T47D (cell line): Measurements from ENCODE around the gene CHD2.

ENCODE experiments used
- DNase-seq, 2 experiments: peaks; one replicate each; pipeline versions ENCODE4 v3.0.0 to v3.0.0-alpha.2; 2011 to 2012; ENCODE audit warnings: low read depth in 1 of 2, low spot score in 1 of 2
- JUND ChIP-seq: IDR thresholded peaks from 2 replicates; pipeline ENCODE4 v1.6.1; 2012; ENCODE audit warnings: low read depth
- in situ Hi-C: cut with HindIII; loops from 2 replicates; pipeline ENCODE4 v1.10.0; 2016; ENCODE audit warnings: low sequenced_read_pairs, low pct_unique_long_range_greater_than_20kb

Gene CHD2

GRCh38 chr15:92903966-92904721, 4.0 kb downstream of the CHD2 start:
- in situ Hi-C loops: no loop called here
- peak; percentile 58 to 98 for DNase-seq
- TF ChIP-seq JUND: peak; percentile 37; the same call in 1 of the 2 replicates

- in situ Hi-C loops: no loop called here
- TF ChIP-seq JUND: 0 out of 2 replicates have a peak, but pooled peaks have one; percentile 0
- no peak for DNase-seq
Observed at GRCh38 chr15:92904722-92905571, 4.8 kb downstream of the CHD2 start.

- no peak for TF ChIP-seq JUND
- in situ Hi-C loops: no loop called here
- DNase-seq: no peak
Observed at GRCh38 chr15:92906020-92906419, 5.9 kb downstream of the CHD2 start.

DNA sequence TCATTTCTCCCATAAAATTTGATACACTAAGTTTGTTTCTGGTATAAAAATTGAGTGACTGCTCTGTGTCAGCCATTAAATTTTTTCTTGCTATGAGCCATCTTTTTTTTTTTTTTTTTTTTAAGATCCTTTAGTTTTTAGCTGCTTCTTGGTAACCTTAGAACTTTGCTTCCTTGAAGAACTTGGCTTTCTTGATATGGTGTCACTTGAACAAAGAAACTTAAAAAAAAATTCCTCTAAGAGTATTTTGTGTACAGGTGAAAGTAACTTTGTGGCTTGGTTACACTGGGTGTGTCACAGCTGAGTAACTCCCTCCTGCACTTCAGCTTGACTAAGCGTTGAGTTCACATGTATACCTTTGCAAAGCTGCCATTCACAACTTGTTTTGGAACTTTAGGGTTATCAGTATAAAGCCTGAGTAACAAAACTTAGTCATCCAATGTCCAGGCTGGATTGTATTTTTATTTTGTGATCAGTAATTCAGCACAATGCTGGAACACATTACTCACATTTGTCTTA, 6.5 kb downstream of the CHD2 start:
- in situ Hi-C loops: no loop called here
- TF ChIP-seq JUND: no peak
- DNase-seq: no peak

DNA sequence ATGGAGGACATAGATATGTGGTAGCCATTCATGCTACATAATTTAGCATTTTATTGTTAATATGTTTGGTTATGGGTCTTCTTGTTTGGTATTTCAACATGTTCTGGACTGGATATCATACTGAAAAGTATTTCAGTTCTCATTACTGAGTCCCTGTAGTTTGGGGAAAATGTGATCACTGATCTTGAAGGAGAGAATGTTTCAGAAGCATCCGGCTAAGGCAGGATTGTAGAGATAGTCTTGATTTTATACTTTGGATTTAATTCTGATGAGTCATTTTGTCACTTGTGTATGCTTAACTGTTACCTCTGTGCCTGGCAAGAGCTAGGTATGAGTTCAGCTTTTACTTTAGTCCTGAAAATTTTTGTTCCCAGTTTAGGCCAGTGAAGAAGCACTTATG, 7.1 kb downstream of the CHD2 start:
- no peak for TF ChIP-seq JUND
- DNase-seq: no peak
- in situ Hi-C loops: no loop called here

GRCh38 chr15:92907896-92908712, 8.0 kb downstream of the CHD2 start:
- no peak for TF ChIP-seq JUND
- in situ Hi-C loops: no loop called here

DNA sequence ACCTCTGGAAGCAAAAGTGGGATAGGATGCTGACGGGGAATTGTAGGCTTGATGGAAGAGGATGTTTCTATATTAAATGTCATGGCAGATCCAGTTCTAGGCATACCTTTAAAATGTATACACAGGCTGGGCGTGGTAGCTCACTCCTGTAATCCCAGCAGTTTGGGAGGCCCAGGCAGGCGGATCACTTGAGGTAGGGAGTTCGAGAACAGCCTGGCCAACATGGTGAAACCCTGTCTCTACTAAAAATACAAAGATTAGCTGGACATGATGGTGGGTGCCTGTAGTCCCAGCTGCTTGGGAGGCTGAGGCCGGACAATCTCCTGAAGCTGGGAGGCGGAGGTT, 8.6 kb downstream of the CHD2 start:
- no peak for DNase-seq
- no peak for TF ChIP-seq JUND
- in situ Hi-C loops: no loop called here

More at GRCh38 chr15:92907896-92908712, 8.0 kb downstream of the CHD2 start:
- DNase-seq: no peak

GRCh38 chr15:92909136-92909781, 9.1 kb downstream of the CHD2 start:
- TF ChIP-seq JUND: no peak
- in situ Hi-C loops: no loop called here
- no peak for DNase-seq

DNA sequence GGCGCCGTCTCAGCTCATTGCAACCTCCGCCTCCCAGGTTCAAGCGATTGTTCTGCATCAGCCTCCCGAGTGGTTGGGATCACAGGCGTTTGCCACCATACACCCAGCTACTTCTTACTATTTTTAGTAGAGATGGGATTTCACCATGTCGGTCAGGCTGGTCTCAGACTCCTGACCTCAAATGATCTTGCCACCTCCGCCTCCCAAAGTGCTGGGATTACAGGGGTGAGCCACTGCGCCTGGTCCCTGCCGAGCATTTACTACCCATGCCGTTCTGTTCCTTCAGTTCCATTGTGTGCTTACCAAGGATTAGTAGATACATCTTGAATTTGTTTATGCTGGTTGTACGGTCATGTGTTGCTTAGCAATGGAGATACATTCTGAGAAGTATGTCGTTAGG, 10.3 kb downstream of the CHD2 start:
- TF ChIP-seq JUND: no peak
- in situ Hi-C loops: no loop called here
- DNase-seq: no peak

DNA sequence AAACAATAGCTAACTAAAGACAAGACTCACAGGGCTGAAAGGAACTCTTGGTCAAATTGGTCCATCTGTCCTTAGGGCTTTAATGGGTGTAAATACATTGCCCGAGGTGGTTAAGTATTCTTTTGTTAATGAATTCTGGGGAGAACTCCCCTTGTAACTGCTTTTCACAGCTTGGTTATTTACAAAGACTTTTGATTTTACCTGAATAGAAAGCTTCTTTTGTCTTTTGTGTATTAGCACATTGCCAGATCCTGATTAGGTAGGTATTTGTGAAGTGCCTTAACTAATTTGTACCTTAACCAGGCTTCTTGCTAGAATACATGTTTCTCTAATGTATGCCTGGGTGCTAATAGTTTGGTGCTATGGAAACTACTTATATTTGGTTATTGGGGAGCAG, 14.0 kb downstream of the CHD2 start:
- in situ Hi-C loops: no loop called here
- DNase-seq: no peak
- no peak for TF ChIP-seq JUND

DNA sequence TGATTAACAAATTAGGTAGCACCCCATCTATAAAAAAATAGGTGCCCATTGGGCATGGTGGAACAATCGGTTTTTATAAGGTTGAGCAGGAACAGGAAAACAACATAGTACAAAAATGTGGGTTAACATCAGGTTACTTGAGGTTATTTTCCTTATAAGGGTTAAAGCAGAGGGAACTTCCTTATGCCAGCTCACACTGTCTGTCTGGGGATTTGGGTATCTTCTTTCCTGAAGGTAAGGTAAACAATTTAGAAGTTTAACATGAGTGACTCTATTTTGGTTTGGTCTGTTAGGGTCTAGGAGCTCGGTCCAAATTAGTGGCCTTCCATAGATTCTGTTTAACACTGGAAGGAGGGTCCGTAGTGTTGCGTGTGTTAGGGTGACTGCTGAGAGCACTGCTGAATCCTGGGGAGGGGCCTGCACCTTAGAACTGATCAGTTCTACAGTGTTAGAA, 14.7 kb downstream of the CHD2 start:
- in situ Hi-C loops: no loop called here
- TF ChIP-seq JUND: no peak
- no peak for DNase-seq

GRCh38 chr15:92915766-92916435, 15.8 kb downstream of the CHD2 start:
- TF ChIP-seq JUND: no peak
- DNase-seq: no peak
- in situ Hi-C loops: no loop called here
